CD8-positive, alpha-beta memory T cell (primary cell): ENCODE measurements around the gene CACNA2D2. TPM values are rescaled to one million over a fixed set of nuclear protein-coding genes. Genes with fewer than 3 reads are reported as not detected.

ENCODE experiments used
- CTCF ChIA-PET: fragments of 350-600 bp; sonication (Branson Sonifier 250); formaldehyde crosslinking; loops from one replicate; lab custom pipeline; 2021; ENCODE audit warnings: antibody characterized with exemption; lab: Charles Lee
- POLR2A ChIA-PET: fragments of 350-600 bp; sonication (Branson Sonifier 250); formaldehyde crosslinking; loops from one replicate; lab custom pipeline; 2021; ENCODE audit warnings: antibody characterized with exemption; lab: Charles Lee
- DNase-seq, 5 donors: peaks; one replicate each; pipeline versions ENCODE4 v3.0.0 to v3.0.0-alpha.2; 2020 to 2022; ENCODE audit warnings: mixed read lengths in 1 of 5
- H3K27ac ChIP-seq: one replicate; pipeline ENCODE4 v1.7.0; 2013; ENCODE audit warnings: low read depth, mild to moderate bottlenecking, low read length, moderate library complexity
- H3K27me3 ChIP-seq: 2 replicates; pipeline ENCODE4 v1.7.0; 2013; ENCODE audit warnings: low read length, mild to moderate bottlenecking; ENCODE audit not compliant: insufficient read depth, poor library complexity, severe bottlenecking
- H3K36me3 ChIP-seq: 2 replicates; pipeline ENCODE4 v1.7.0; 2013; ENCODE audit warnings: mild to moderate bottlenecking, low read length, moderate library complexity; ENCODE audit not compliant: insufficient read depth
- H3K4me1 ChIP-seq: 2 replicates; pipeline ENCODE4 v1.7.0; 2013; ENCODE audit warnings: mild to moderate bottlenecking, low read length, moderate library complexity; ENCODE audit not compliant: insufficient read depth
- H3K4me3 ChIP-seq: 2 replicates; pipeline ENCODE4 v1.7.0; 2013; ENCODE audit warnings: mild to moderate bottlenecking, low read length
- H3K9me3 ChIP-seq: 2 replicates; pipeline ENCODE4 v1.7.0; 2013; ENCODE audit warnings: mild to moderate bottlenecking, low read length
- H3K27ac Mint-ChIP-seq, 8 donors: one replicate each; pipeline ENCODE4 v1.8.0; 2020 to 2021; ENCODE audit warnings: mixed read lengths in 8 of 8, mild to moderate bottlenecking in 6 of 8, inconsistent platforms in 3 of 8, moderate library complexity in 3 of 8
- H3K27me3 Mint-ChIP-seq, 2 donors: one replicate each; pipeline ENCODE4 v1.8.0; 2020 to 2021; ENCODE audit warnings: mixed read lengths in 2 of 2, mild to moderate bottlenecking in 1 of 2, moderate library complexity in 1 of 2
- H3K36me3 Mint-ChIP-seq, 3 donors: one replicate each; pipeline ENCODE4 v1.8.0; 2020 to 2021; ENCODE audit warnings: mixed read lengths in 3 of 3, inconsistent platforms in 1 of 3, mild to moderate bottlenecking in 1 of 3
- H3K4me1 Mint-ChIP-seq, 3 donors: one replicate each; pipeline ENCODE4 v1.8.0; 2020 to 2021; ENCODE audit warnings: mixed read lengths in 3 of 3, inconsistent platforms in 1 of 3, mild to moderate bottlenecking in 1 of 3
- H3K4me3 Mint-ChIP-seq, 7 donors: one replicate each; pipeline ENCODE4 v1.8.0; 2020 to 2021; ENCODE audit warnings: mixed read lengths in 7 of 7, mild to moderate bottlenecking in 6 of 7, moderate library complexity in 4 of 7, inconsistent platforms in 2 of 7
- H3K9me3 Mint-ChIP-seq, 5 donors: one replicate each; pipeline ENCODE4 v1.8.0; 2020 to 2022; ENCODE audit warnings: mixed read lengths in 5 of 5, mild to moderate bottlenecking in 3 of 5, moderate library complexity in 2 of 5, inconsistent platforms in 1 of 5
- polyA plus RNA-seq: library from polyadenylated mRNA; unstranded; fragments of 300-500 nt; fragmentation: Illumina TruSeq; gene quantifications from one replicate; pipeline ENCODE4 v1.2.3, GENCODE V29; 2021
- total RNA-seq, 2 experiments: library from RNA; stranded (reverse); gene quantifications; one replicate each; pipeline ENCODE4 v1.2.3, GENCODE V29; 2021

The CACNA2D2 gene
- total and polyA plus RNA-seq, 3 experiments from 2014 or later = 0.73 to 2.6 (median 1.1) TPM

DNA sequence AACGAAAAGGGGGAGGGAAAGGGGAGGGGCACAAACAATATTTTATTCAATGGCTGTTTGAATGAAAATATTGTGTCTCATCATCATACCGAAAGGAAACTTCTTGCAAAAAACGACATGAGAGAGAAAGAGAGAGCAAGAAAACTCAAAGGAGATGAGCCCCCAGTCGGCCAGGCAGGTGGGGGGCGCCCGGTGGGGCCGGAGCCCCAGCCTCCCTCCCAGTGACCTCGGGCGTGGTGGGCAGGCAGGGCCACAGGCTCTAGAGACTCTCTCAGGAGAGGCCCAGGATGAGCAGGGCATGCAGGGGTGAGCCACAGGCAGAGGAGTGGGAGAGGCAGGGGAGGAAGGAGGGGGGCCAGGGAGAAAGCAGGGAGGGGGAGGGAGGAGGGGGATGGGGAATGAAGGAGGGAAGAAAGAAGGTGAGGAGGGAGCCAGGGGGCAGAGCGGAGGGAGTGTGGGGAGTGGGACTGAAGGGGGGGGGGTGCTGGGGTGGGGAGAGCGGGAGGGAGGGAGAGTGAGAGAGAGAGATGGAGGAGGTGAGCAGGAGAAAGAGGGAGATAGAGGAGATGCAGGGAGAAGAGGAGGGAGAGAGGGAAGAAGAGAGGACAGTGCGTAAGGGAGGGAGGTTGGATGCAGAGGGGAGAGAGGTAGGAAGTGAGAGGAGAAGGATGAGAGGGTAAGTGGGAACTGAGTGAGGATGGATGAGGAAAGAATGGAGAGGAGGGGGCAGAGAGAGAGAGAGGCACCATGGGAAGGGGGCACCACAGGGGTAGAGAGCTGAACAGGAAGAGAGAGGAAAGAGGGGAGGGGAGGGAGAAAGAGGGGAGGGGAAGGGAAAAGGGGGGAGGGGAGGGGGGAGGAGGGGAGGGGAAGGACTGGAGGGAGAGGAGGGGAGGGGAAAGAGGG lies 130.0 kb downstream of the CACNA2D2 start:
- Histone ChIP-seq H3K4me3 (no peak overlapping the region), H3K27me3 (no peaks in the 10 kb centered on the region), H3K36me3 (no peaks in the 10 kb centered on the region), H3K9me3 (no peaks in the 10 kb centered on the region), H3K27ac (no peak overlapping the region), H3K4me1 (no peaks in the 10 kb centered on the region)
- ChIA-PET CTCF (no interaction called here), POLR2A (no interaction called here)
- no peak for DNase-seq
- no peaks in the 10 kb centered on the region for H3K9me3 Mint-ChIP-seq
- peaks cover 0 to 8% (median 4%) of the 10 kb centered on the region in 3 donors for H3K4me1 Mint-ChIP-seq
- no peaks in the 10 kb centered on the region for H3K27me3 Mint-ChIP-seq
- peak overlapping the region in 1 of 8 donors; percentile 75 for H3K27ac Mint-ChIP-seq
- H3K4me3 Mint-ChIP-seq = no peak overlapping the region
- H3K36me3 Mint-ChIP-seq = no peaks in the 10 kb centered on the region

DNA sequence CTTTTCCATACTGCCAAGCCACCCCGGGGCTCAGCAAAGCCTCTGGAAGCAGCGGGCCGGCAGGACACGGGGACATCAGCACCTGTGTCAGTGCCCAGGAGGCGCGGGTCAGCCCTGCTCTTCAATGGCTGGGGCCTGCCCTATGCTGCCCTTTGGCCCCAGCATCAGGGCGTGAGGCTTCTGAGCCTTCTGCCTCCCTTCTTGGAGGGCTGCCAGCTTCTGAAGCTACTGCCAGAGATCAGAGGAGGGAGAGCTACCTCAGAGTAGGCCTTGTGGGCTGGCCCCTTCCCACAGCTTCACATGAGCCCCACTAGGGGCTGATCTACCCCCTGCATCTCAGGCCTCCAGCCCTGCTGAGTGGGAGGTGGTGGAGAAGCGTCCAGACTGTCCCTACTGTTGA lies 131.1 kb downstream of the CACNA2D2 start:
- Histone ChIP-seq H3K27me3 (no peaks in the 10 kb centered on the region), H3K4me1 (no peaks in the 10 kb centered on the region), H3K36me3 (no peaks in the 10 kb centered on the region), H3K9me3 (no peaks in the 10 kb centered on the region), H3K27ac (no peak overlapping the region), H3K4me3 (no peak overlapping the region)
- Mint-ChIP-seq H3K4me1 (peaks cover 0 to 13% (median 6%) of the 10 kb centered on the region in 3 donors), H3K27me3 (no peaks in the 10 kb centered on the region), H3K9me3 (no peaks in the 10 kb centered on the region), H3K4me3 (no peak overlapping the region), H3K36me3 (no peaks in the 10 kb centered on the region), H3K27ac (peak overlapping the region in 1 of 8 donors; percentile 88)
- ChIA-PET POLR2A (no interaction called here), CTCF (no interaction called here)
- DNase-seq = peak in 1 of 5 donors; percentile 29

DNA sequence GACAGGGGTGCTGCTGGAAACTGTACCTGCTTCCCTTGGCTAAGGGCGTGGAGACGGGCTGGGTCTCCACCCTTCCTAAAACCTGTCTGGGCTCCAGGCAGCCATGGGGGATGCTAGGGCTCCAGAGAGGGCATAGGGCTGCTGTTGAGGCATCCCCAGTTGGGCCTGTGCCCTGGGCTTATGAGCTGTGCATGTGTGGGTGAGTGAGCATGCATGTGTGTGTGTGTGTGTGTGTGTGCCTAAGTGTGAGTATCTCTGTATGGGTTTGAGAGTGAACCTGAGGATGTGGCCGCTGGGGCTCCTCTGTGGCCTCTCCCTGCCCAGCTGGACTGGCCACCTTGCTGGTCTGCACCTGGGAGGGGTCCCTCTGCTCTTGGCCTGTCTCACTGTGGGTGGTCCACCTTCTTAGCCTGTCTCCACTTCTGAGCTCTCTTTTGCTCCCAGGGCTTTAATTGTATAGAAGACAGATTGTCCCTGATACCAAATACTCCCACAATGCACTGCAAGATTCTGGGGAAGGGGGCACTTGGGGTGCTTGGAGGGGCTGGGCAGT lies 132.2 kb downstream of the CACNA2D2 start:
- no peak for DNase-seq
- Mint-ChIP-seq H3K27ac (peak overlapping the region in 1 of 8 donors; percentile 72), H3K36me3 (no peaks in the 10 kb centered on the region), H3K4me3 (no peak overlapping the region), H3K27me3 (no peaks in the 10 kb centered on the region), H3K9me3 (no peaks in the 10 kb centered on the region), H3K4me1 (peaks cover 3 to 24% (median 10%) of the 10 kb centered on the region in 3 donors)
- Histone ChIP-seq H3K27me3 (no peaks in the 10 kb centered on the region), H3K4me3 (no peak overlapping the region), H3K36me3 (no peaks in the 10 kb centered on the region), H3K4me1 (peaks cover 8% of the 10 kb centered on the region), H3K9me3 (no peaks in the 10 kb centered on the region), H3K27ac (no peak overlapping the region)
- POLR2A ChIA-PET = no interaction called here
- CTCF ChIA-PET = interaction anchor here (1.1 to 2.0 kb wide), 2 partner anchors 24 to 125 kb away, joined by 3 to 5 read pairs; no protein-coding TSS in a partner anchor

DNA sequence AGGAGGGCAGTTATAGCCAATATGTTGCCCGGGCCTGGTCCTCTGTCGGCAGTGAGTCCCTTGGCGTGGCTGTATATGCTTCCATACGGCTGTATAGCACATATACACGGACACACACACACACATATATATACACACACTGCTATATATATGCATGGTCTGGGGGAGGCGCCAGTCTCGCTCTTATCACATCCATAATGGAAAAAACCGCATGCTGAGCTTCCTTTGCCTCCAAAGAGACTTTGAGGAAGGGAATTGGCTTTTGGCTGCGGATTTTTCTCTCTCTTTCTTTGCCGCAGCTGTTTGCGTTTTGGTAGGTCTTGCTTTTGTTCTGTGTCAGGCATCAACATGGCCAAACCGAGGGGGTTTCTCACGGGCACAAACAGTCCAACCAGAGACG lies 132.8 kb downstream of the CACNA2D2 start:
- no peaks in the 10 kb centered on the region for H3K9me3 ChIP-seq
- no peak overlapping the region for H3K4me3 ChIP-seq
- no peaks in the 10 kb centered on the region for H3K9me3 Mint-ChIP-seq
- H3K4me3 Mint-ChIP-seq = peak overlapping the region in 1 of 7 donors; percentile 38
- H3K4me1 ChIP-seq = peaks cover 14% of the 10 kb centered on the region
- ChIA-PET POLR2A (no interaction called here), CTCF (interaction anchor here (1.1 to 2.0 kb wide), 2 partner anchors 23 to 124 kb away, joined by 3 to 5 read pairs; no protein-coding TSS in a partner anchor)
- DNase-seq = no peak
- H3K27me3 ChIP-seq = no peaks in the 10 kb centered on the region
- H3K36me3 Mint-ChIP-seq = peaks cover 0 to 1% (median 0%) of the 10 kb centered on the region in 3 donors
- peaks cover 9 to 30% (median 14%) of the 10 kb centered on the region in 3 donors for H3K4me1 Mint-ChIP-seq
- no peaks in the 10 kb centered on the region for H3K36me3 ChIP-seq
- peak overlapping the region in 1 of 8 donors; percentile 28 for H3K27ac Mint-ChIP-seq
- H3K27me3 Mint-ChIP-seq = no peaks in the 10 kb centered on the region
- no peak overlapping the region for H3K27ac ChIP-seq

DNA sequence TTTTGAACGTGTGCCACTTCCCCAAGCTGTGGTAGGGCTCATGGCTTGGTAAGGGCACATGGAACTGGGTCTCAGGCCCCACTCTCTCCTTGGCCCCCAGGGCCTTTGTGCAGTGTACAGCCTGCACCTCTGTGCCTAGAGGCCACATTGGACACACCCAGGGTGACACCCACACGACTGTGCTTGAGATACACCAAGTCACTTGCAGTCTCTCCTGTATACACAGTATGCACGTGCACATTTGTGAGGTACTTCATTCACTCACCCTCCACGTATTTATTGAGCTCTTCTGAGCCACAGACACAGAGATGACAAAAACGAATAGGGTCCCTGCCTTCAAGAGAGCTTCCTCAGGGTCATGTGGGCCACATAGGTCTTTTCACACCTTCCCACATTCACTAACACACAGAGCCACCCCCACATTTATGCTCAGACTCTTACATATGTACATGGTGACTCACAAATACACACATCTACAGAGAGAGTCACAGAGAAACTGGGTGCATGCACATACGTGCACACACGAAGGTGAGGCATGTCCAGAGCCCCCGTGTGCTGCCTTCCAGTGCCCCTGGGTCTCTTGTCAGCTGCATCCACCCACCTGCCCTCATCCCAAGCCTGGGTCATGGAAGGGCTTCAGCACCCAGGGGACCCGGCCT lies 134.3 kb downstream of the CACNA2D2 start:
- ChIA-PET CTCF (interaction anchor here (0.7 to 1.4 kb wide), 2 partner anchors 174 to 181 kb away, joined by 3 to 4 read pairs; no protein-coding TSS in a partner anchor), POLR2A (no interaction called here)
- H3K27me3 ChIP-seq = no peaks in the 10 kb centered on the region
- no peak for DNase-seq
- no peak overlapping the region for H3K4me3 Mint-ChIP-seq
- no peak overlapping the region for H3K27ac ChIP-seq
- peak overlapping the region in 4 of 8 donors; percentile 1 to 69 (median 39) for H3K27ac Mint-ChIP-seq
- H3K4me1 ChIP-seq = peaks cover 23% of the 10 kb centered on the region
- no peak overlapping the region for H3K4me3 ChIP-seq
- no peaks in the 10 kb centered on the region for H3K36me3 ChIP-seq
- no peaks in the 10 kb centered on the region for H3K9me3 ChIP-seq
- H3K36me3 Mint-ChIP-seq = peaks cover 0 to 6% (median 0%) of the 10 kb centered on the region in 3 donors
- H3K4me1 Mint-ChIP-seq = peaks cover 14 to 39% (median 19%) of the 10 kb centered on the region in 3 donors
- no peaks in the 10 kb centered on the region for H3K9me3 Mint-ChIP-seq
- H3K27me3 Mint-ChIP-seq = no peaks in the 10 kb centered on the region

DNA sequence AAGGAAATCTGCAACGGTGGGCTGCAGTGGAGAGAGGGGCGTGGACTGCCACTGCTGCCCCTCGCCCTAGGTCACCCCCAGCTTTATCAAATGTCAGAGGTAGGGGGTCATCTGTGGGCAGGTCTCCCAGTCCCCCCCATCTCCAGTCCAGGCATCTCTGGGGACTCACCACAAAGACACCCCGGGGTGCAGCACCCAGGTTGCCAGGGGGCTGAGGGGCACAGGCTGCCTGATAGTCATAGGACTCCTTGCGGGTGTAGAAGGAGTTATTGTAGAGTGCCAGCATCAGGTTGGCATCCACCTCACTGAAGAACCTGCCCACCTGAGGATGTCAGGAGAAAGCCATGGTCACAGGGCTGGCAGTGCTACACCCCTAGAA lies 137.6 kb downstream of the CACNA2D2 start:
- H3K36me3 ChIP-seq = no peaks in the 10 kb centered on the region
- H3K36me3 Mint-ChIP-seq = peaks cover 0 to 6% (median 0%) of the 10 kb centered on the region in 3 donors
- peak overlapping the region; percentile 89 to 99 (median 94) for H3K27ac Mint-ChIP-seq
- ChIA-PET POLR2A (interaction anchor here (0.5 to 1.6 kb wide), 8 partner anchors 12 to 287 kb away, joined by 3 to 9 read pairs (median 4); no protein-coding TSS in a partner anchor), CTCF (interaction anchor here (0.8 to 1.5 kb wide), 8 partner anchors 10 to 203 kb away, joined by 3 to 7 read pairs (median 4); partner anchors contain the start of genes CYB561D2, HEMK1 and NPRL2)
- H3K9me3 Mint-ChIP-seq = no peaks in the 10 kb centered on the region
- H3K27me3 Mint-ChIP-seq = no peaks in the 10 kb centered on the region
- no peaks in the 10 kb centered on the region for H3K9me3 ChIP-seq
- peak overlapping the region; percentile 94 for H3K4me3 ChIP-seq
- H3K27me3 ChIP-seq = no peaks in the 10 kb centered on the region
- peaks cover 14 to 48% (median 19%) of the 10 kb centered on the region in 3 donors for H3K4me1 Mint-ChIP-seq
- H3K27ac ChIP-seq = peak overlapping the region; percentile 88
- peak overlapping the region; percentile 80 to 96 (median 88) for H3K4me3 Mint-ChIP-seq
- H3K4me1 ChIP-seq = peaks cover 25% of the 10 kb centered on the region
- no peak for DNase-seq

DNA sequence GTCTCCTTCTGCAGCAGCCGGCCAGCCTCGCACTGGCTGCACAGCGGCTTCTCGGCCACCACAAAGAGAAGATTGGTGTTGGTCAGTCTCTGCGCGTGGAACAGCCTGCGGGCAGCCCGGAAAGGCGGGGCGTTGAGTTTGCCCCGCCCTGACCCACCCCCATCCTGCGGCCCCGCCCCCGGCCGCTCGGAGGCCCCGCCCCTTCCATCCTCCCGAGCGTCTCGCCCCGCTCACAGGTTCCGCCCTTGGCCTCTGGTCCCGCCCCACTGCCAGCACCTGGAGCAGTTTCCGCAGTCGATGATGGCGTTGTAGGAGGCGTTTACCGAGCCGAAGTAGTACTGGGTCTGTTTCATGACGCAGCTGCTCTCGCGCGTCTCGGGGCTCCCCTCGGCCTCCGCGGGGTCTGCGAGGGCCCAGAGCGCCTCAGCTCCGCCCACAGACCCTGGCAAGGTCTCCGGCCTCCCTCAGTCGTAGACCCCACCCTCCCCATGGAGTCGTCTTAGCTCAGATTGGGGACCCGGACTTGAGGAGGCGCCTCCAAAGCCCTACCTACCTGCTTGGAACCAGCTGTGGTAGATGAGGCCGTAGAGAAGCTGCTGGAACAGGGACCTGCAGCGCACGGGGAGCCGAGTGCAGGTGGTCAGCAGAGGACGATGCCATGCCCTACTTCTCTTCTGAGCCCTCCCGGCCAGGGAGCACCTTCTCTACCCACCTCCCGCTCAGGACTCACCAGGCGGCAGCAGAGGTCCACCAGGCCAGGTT lies 138.2 kb downstream of the CACNA2D2 start:
- Mint-ChIP-seq H3K27me3 (peaks cover 0 to 2% of the 10 kb centered on the region in 2 donors), H3K4me3 (peak overlapping the region; percentile 80 to 96 (median 88)), H3K27ac (peak overlapping the region; percentile 89 to 99 (median 94)), H3K9me3 (no peaks in the 10 kb centered on the region), H3K36me3 (peaks cover 0 to 6% (median 0%) of the 10 kb centered on the region in 3 donors), H3K4me1 (peaks cover 14 to 48% (median 19%) of the 10 kb centered on the region in 3 donors)
- ChIA-PET CTCF (interaction anchor here (0.7 to 1.5 kb wide), 9 partner anchors 9 to 1007 kb away, joined by 3 to 7 read pairs (median 4); partner anchors contain the start of genes CYB561D2, HEMK1 and NPRL2), POLR2A (interaction anchor here (0.5 to 1.6 kb wide), 12 partner anchors 11 to 776 kb away, joined by 3 to 9 read pairs (median 4); partner anchors contain the start of genes CYB561D2, HYAL3, NAA80 and NPRL2)
- Histone ChIP-seq H3K9me3 (no peaks in the 10 kb centered on the region), H3K27ac (peak overlapping the region; percentile 88), H3K4me3 (peak overlapping the region; percentile 94), H3K27me3 (no peaks in the 10 kb centered on the region), H3K36me3 (no peaks in the 10 kb centered on the region), H3K4me1 (peaks cover 25% of the 10 kb centered on the region)
- DNase-seq = peak; percentile 92 to 97 (median 94)
